Tibial nerve (tissue), 3 donors: ENCODE data around the gene ANKRD11.

ENCODE experiments used
- POLR2A ChIP-seq, 2 donors: fragments of 450-650 bp; IDR thresholded peaks; one replicate each; pipeline ENCODE4 v1.6.1; 2017; ENCODE audit warnings: antibody characterized with exemption in 2 of 2, mild to moderate bottlenecking in 2 of 2, moderate library complexity in 2 of 2
- TF ChIP-seq, protein P1 (sequence below), 5 experiments: fragments of 200-600 bp in 3 of 5; fragments of 450-650 bp in 2 of 5; sonication (generic) in 3 of 5; IDR thresholded peaks; one replicate each; pipeline ENCODE4 v1.5.1; 2016 to 2019; ENCODE audit warnings: antibody characterized with exemption in 5 of 5, mild to moderate bottlenecking in 3 of 5, moderate library complexity in 2 of 5

DNA sequence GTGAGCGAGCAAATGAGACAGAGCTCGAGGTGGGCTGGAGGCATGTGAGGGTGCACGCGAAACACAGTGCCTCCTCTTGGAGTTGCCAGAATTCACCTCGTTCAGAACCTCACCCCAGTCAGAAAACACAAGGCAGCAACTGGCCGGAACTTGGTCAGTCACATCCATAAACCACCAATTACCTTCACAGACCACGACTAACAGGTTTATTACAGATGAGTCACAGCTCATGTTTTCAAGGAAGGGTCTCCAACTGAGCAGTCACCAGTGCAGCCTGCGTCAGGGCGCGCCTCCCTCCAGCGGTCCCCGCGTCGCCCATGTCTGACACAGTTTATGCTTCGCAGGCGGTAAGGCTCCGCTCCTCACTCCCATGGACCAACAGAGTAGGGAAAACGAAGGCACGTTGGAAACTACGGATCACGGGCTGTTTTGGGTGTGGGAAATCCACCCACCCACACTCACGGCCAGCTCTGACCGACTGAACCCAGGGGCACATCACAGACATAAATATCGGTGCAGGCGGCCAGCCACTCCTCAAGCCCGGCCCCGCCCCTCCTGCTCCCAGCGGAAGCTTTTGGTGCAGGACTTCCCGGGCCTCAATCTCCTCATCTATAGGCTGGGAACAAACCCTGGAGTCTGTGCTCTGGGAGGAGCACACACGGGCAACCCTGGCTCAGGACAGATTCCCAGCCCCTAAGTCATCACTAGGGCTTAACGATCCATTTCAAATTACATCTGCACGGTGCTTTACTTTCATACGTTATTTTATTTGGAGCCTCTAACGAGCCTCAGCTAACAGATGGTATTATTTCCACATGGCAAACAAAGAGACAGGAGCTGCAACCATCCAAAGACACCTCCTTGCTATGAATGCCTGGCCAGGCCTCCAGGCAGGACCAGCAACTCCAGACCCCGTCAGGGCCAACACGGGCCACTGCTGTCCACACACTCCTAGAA, 146.6 kb downstream of the ANKRD11 start:
- TF ChIP-seq, protein P1, sequence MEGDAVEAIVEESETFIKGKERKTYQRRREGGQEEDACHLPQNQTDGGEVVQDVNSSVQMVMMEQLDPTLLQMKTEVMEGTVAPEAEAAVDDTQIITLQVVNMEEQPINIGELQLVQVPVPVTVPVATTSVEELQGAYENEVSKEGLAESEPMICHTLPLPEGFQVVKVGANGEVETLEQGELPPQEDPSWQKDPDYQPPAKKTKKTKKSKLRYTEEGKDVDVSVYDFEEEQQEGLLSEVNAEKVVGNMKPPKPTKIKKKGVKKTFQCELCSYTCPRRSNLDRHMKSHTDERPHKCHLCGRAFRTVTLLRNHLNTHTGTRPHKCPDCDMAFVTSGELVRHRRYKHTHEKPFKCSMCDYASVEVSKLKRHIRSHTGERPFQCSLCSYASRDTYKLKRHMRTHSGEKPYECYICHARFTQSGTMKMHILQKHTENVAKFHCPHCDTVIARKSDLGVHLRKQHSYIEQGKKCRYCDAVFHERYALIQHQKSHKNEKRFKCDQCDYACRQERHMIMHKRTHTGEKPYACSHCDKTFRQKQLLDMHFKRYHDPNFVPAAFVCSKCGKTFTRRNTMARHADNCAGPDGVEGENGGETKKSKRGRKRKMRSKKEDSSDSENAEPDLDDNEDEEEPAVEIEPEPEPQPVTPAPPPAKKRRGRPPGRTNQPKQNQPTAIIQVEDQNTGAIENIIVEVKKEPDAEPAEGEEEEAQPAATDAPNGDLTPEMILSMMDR (IDR thresholded peaks at IDR 0.05): no peak
- TF ChIP-seq POLR2A (IDR thresholded peaks at IDR 0.05): no peak
